Measurements from ENCODE around the gene EFCAB10. TPM values are rescaled to one million over a fixed set of nuclear protein-coding genes. Genes with fewer than 3 reads are reported as not detected.

EFCAB10 gene
- total RNA-seq, 2 donors from 2014 or later: not detected

DNA sequence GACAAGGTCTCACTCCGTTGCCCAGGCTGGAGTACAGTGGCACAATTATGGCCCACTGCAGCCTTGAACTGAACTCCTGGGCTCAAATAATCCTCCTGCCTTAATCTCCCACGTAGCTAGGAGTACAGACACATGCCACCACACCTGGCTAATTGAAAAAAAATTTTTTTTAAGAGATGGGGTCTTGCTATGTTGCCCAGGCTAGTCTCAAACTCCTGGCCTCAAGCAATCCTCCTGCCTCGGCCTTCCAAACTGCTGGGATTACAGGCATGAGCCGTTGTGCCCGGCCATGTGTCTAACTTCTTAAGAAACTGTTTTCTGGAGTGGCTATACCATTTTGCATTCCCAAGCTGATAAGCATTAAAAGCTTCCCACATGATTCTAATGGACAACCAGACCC lies 9.5 kb upstream of the EFCAB10 start:
- WGBS, 2 donors: 63 to 85% methylated on average over 5 of the region's 5 CpGs
- H3K27ac ChIP-seq: no peak overlapping the region

GRCh38 chr7:105589356-105590077 lies 8.2 kb upstream of the EFCAB10 start:
- no peak overlapping the region for H3K4me3 ChIP-seq
- no peak overlapping the region for H3K27ac ChIP-seq
- peak in 6 of 7 experiments; percentile 21 to 53 (median 38) for TF ChIP-seq CTCF (IDR thresholded peaks at IDR 0.05)
- no peak for TF ChIP-seq POLR2A (IDR thresholded peaks at IDR 0.05)
- H3K9me3 ChIP-seq: no peaks in the 10 kb centered on the region
- DNase-seq (peak; percentile 31 to 59 (median 53)), ATAC-seq (peak; percentile 72)
- intact Hi-C loops (cut with DNase I): no loop called here
- no peaks in the 10 kb centered on the region for H3K4me1 ChIP-seq
- 25 to 27% methylated on average over 6 of the region's 6 CpGs for WGBS, 2 donors
- H3K36me3 ChIP-seq (replicated peaks in 1 of 2; ENCODE audit: insufficient read depth in 1 of 2, low read depth in 2 of 2): no peaks in the 10 kb centered on the region
- H3K27me3 ChIP-seq: no peaks in the 10 kb centered on the region

More for the DNA sequence above, 9.5 kb upstream of the EFCAB10 start:
- Histone ChIP-seq H3K9me3 (no peaks in the 10 kb centered on the region), H3K36me3 (replicated peaks in 1 of 2; ENCODE audit: insufficient read depth in 1 of 2, low read depth in 2 of 2) (no peaks in the 10 kb centered on the region), H3K4me3 (no peak overlapping the region), H3K27me3 (no peaks in the 10 kb centered on the region), H3K4me1 (no peaks in the 10 kb centered on the region)
- intact Hi-C loops (cut with DNase I): no loop called here
- TF ChIP-seq CTCF (IDR thresholded peaks at IDR 0.05) (no peak), POLR2A (IDR thresholded peaks at IDR 0.05) (no peak)
- DNase-seq (no peak), ATAC-seq (no peak)

DNA sequence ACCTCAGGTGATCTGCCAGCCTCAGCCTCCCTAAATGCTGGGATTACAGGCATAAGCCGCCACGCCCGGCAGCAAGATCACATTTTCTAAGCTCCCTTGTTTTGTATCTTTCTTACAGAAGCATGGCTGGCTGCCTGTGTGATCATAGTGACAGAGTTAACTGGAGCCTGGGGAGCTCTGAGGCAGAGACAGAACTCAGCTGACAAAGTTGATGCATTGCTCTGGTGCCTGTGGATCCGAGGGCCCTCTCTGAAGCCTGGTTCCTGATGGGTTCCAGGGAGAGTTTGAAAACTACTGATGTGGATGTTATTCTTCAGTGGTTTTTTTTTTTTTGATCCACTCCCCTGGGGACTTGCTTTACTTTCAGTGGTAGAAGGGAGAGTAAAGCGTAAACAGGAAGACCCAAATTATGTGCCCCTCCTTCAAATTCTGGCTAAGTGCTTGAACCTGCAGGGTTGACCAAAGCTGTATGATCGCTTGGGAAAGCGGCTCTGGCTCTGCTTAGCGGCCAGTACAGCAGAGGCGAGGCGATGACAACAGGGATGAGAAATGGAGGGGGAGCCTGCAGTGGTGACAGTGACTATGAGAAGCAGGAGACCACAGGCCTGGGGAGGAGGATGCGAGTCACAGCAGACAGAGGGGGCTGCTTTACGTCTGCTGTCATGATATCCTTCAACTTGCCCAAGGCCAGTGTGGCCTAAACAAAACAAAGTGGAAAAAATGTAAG lies 6.8 kb upstream of the EFCAB10 start:
- no peaks in the 10 kb centered on the region for H3K27me3 ChIP-seq
- ATAC-seq: no peak
- TF ChIP-seq POLR2A (IDR thresholded peaks at IDR 0.05) (no peak), CTCF (IDR thresholded peaks at IDR 0.05) (no peak)
- no peak overlapping the region for H3K4me3 ChIP-seq
- H3K27ac ChIP-seq: no peak overlapping the region
- H3K4me1 ChIP-seq: no peaks in the 10 kb centered on the region
- intact Hi-C loops (cut with DNase I): no loop called here
- H3K9me3 ChIP-seq: no peaks in the 10 kb centered on the region
- WGBS, 2 donors: 79 to 87% methylated on average over 11 to 12 of the region's 12 CpGs
- no peak for DNase-seq
- no peaks in the 10 kb centered on the region for H3K36me3 ChIP-seq (replicated peaks in 1 of 2; ENCODE audit: insufficient read depth in 1 of 2, low read depth in 2 of 2)

- no peak overlapping the region for H3K4me3 ChIP-seq
- intact Hi-C loops (cut with DNase I): no loop called here
- H3K27ac ChIP-seq: no peak overlapping the region
- WGBS, 2 donors: 87 to 91% methylated on average over 2 of the region's 2 CpGs
- no peaks in the 10 kb centered on the region for H3K36me3 ChIP-seq (replicated peaks in 1 of 2; ENCODE audit: insufficient read depth in 1 of 2, low read depth in 2 of 2)
- no peak for DNase-seq
- no peak for ATAC-seq
- no peak for TF ChIP-seq CTCF (IDR thresholded peaks at IDR 0.05)
- no peak for TF ChIP-seq POLR2A (IDR thresholded peaks at IDR 0.05)
- H3K9me3 ChIP-seq: no peaks in the 10 kb centered on the region
- no peaks in the 10 kb centered on the region for H3K27me3 ChIP-seq
- H3K4me1 ChIP-seq: peaks cover 7% of the 10 kb centered on the region
Measured at GRCh38 chr7:105585850-105586500, 4.7 kb upstream of the EFCAB10 start.
